ENCODE measurements around the gene SLC6A12. TPM values are rescaled to one million over a fixed set of nuclear protein-coding genes. Genes with fewer than 3 reads are reported as not detected.
A peak's percentile ranks its signal among the peaks of the same experiment; 100 is the strongest.
"Not testable (repeated sequence)": the region's sequence is repeated elsewhere in the genome, so short reads cannot be mapped to it uniquely, and the experiment has no call there.

SLC6A12 gene
- total and polyA plus RNA-seq, 3 experiments from 2014 or later: 0.16 to 0.37 TPM; not detected in 1

- Histone ChIP-seq H3K27ac (ENCODE audit: low read depth, low read length) (no peak overlapping the region), H3K27me3 (ENCODE audit: insufficient read depth, low read length, poor library complexity, severe bottlenecking) (peaks cover 4% of the 10 kb centered on the region), H3K4me1 (ENCODE audit: insufficient read depth, low read length) (no peaks in the 10 kb centered on the region), H3K9me3 (ENCODE audit: low read length) (no peaks in the 10 kb centered on the region), H3K4me3 (ENCODE audit: low read length) (no peak overlapping the region), H3K36me3 (ENCODE audit: insufficient read depth, low read length) (no peaks in the 10 kb centered on the region)
- H3K9me3 Mint-ChIP-seq: no peaks in the 10 kb centered on the region
- ChIA-PET CTCF (interaction anchor here (0.8 kb wide), 1 partner anchor 30 kb away, joined by 3 read pairs; no protein-coding TSS in a partner anchor), POLR2A (no interaction called here)
- no peaks in the 10 kb centered on the region for H3K36me3 Mint-ChIP-seq
- no peak for DNase-seq
- no peak overlapping the region for H3K4me3 Mint-ChIP-seq
- H3K4me1 Mint-ChIP-seq: peaks cover 0 to 5% (median under 1%) of the 10 kb centered on the region in 3 donors
- peaks cover 18 to 25% of the 10 kb centered on the region in 2 donors for H3K27me3 Mint-ChIP-seq
- H3K27ac Mint-ChIP-seq: no peak overlapping the region
Observed at GRCh38 chr12:218221-218620, 4.3 kb upstream of the SLC6A12 start.

DNA sequence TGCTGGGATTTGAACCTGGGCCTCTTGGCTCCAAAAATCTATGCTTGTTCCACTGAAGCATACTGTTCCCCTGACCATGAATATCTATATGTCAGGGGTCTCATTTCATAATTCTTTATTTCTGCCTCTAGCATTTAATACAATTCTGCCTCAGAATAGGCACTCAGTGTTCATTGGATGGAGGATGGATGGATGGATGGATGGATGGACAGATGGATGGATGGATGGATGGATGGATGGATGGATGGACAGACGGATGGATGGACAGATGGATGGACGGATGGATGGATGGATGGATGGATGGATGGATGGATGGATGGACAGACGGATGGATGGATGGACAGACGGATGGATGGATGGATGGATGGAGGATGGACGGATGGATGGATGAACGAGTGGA, 3.1 kb upstream of the SLC6A12 start:
- H3K4me1 Mint-ChIP-seq; H3K36me3 ChIP-seq (ENCODE audit: insufficient read depth, low read length); H3K36me3 Mint-ChIP-seq; POLR2A ChIA-PET; H3K9me3 ChIP-seq (ENCODE audit: low read length); H3K4me1 ChIP-seq (ENCODE audit: insufficient read depth, low read length); H3K4me3 ChIP-seq (ENCODE audit: low read length); H3K27ac Mint-ChIP-seq; CTCF ChIA-PET; H3K27ac ChIP-seq (ENCODE audit: low read depth, low read length); H3K4me3 Mint-ChIP-seq; H3K9me3 Mint-ChIP-seq; H3K27me3 ChIP-seq (ENCODE audit: insufficient read depth, low read length, poor library complexity, severe bottlenecking); DNase-seq: not testable (repeated sequence)
- peaks cover 21 to 29% of the 10 kb centered on the region in 2 donors for H3K27me3 Mint-ChIP-seq

GRCh38 chr12:215116-215515, 1.2 kb upstream of the SLC6A12 start:
- Histone ChIP-seq H3K9me3 (ENCODE audit: low read length) (no peaks in the 10 kb centered on the region), H3K27ac (ENCODE audit: low read depth, low read length) (no peak overlapping the region), H3K27me3 (ENCODE audit: insufficient read depth, low read length, poor library complexity, severe bottlenecking) (peaks cover 4% of the 10 kb centered on the region), H3K4me3 (ENCODE audit: low read length) (no peak overlapping the region), H3K4me1 (ENCODE audit: insufficient read depth, low read length) (no peaks in the 10 kb centered on the region), H3K36me3 (ENCODE audit: insufficient read depth, low read length) (no peaks in the 10 kb centered on the region)
- POLR2A ChIA-PET: no interaction called here
- no peak overlapping the region for H3K4me3 Mint-ChIP-seq
- H3K27ac Mint-ChIP-seq: no peak overlapping the region
- no peaks in the 10 kb centered on the region for H3K9me3 Mint-ChIP-seq
- no peaks in the 10 kb centered on the region for H3K36me3 Mint-ChIP-seq
- no peak for DNase-seq
- H3K27me3 Mint-ChIP-seq: peaks cover 32 to 42% of the 10 kb centered on the region in 2 donors
- CTCF ChIA-PET: no interaction called here
- peaks cover 3 to 5% (median 5%) of the 10 kb centered on the region in 3 donors for H3K4me1 Mint-ChIP-seq

GRCh38 chr12:213527-213932, 427 bp downstream of the SLC6A12 start:
- H3K4me3 Mint-ChIP-seq: no peak overlapping the region
- POLR2A ChIA-PET: no interaction called here
- Histone ChIP-seq H3K36me3 (ENCODE audit: insufficient read depth, low read length) (no peaks in the 10 kb centered on the region), H3K4me1 (ENCODE audit: insufficient read depth, low read length) (no peaks in the 10 kb centered on the region), H3K9me3 (ENCODE audit: low read length) (no peaks in the 10 kb centered on the region), H3K4me3 (ENCODE audit: low read length) (no peak overlapping the region), H3K27me3 (ENCODE audit: insufficient read depth, low read length, poor library complexity, severe bottlenecking) (peaks cover 4% of the 10 kb centered on the region), H3K27ac (ENCODE audit: low read depth, low read length) (no peak overlapping the region)
- H3K9me3 Mint-ChIP-seq: no peaks in the 10 kb centered on the region
- H3K36me3 Mint-ChIP-seq: no peaks in the 10 kb centered on the region
- no peak for DNase-seq
- H3K4me1 Mint-ChIP-seq: peaks cover 0 to 5% (median 3%) of the 10 kb centered on the region in 3 donors
- peaks cover 42 to 55% of the 10 kb centered on the region in 2 donors for H3K27me3 Mint-ChIP-seq
- no peak overlapping the region for H3K27ac Mint-ChIP-seq
- CTCF ChIA-PET: no interaction called here

DNA sequence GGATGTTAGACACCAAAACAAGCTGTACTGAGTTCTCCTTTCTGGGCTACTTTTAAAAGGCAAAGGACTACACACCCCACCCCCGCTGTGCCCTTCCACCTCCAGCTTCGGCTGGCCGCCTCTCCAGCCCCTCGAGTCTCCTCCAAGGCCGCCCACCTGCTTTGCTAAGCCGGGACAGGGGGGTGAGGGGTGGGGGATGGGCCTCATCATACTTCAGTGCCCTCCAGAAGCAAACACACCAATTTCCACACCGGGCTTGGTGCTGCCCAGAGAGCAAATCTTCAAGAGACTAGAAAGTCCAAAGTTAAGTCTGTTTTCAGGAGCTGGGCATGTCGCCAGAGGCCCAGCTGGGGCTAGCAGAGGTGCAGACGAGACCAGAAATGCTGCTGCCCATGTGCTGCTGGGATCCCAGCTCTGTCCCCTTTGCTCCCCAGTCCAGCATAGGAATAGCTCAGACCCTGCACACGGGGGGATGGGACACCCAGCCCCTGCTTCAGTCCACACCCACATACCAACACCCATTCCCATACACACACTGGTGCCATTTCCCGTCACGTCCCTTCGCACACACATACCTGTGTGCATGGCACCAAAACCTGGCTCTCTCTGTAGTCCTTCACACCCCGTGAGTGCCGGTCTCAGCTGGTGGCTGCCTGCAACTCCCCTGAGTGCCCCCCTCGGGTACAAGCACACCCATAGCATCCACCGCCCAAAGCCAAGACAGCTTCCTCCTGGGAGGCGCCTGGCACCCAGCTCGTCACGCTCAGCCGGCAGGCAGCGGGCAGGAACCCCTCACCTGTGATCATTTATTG, 1.0 kb downstream of the SLC6A12 start:
- peaks cover 0 to 5% (median 3%) of the 10 kb centered on the region in 3 donors for H3K4me1 Mint-ChIP-seq
- ChIA-PET CTCF (no interaction called here), POLR2A (no interaction called here)

DNA sequence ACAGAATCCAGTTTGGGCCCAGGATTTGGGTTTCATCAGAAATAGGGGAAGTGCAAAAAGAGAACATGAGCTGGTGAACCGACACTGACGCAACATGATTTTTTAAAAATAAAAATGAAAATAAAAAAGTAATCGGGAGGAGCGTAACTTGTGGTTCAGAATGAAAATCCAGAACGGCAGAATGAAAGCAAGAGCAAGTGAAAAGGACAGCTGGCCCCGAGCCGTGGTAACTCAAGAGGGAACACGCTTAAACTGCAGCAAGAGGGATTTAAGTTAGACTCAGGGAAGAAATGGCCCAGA, 1.6 kb downstream of the SLC6A12 start:
- DNase-seq: no peak
- Histone ChIP-seq H3K4me3 (ENCODE audit: low read length) (no peak overlapping the region), H3K27me3 (ENCODE audit: insufficient read depth, low read length, poor library complexity, severe bottlenecking) (peaks cover 4% of the 10 kb centered on the region), H3K9me3 (ENCODE audit: low read length) (no peaks in the 10 kb centered on the region), H3K27ac (ENCODE audit: low read depth, low read length) (no peak overlapping the region), H3K36me3 (ENCODE audit: insufficient read depth, low read length) (no peaks in the 10 kb centered on the region), H3K4me1 (ENCODE audit: insufficient read depth, low read length) (no peaks in the 10 kb centered on the region)
- Mint-ChIP-seq H3K4me3 (no peak overlapping the region), H3K27ac (peak overlapping the region in 1 of 8 donors; percentile 19), H3K4me1 (peaks cover 0 to 5% (median 3%) of the 10 kb centered on the region in 3 donors), H3K27me3 (peaks cover 49 to 64% of the 10 kb centered on the region in 2 donors), H3K9me3 (no peaks in the 10 kb centered on the region), H3K36me3 (no peaks in the 10 kb centered on the region)
- POLR2A ChIA-PET: no interaction called here
- CTCF ChIA-PET: no interaction called here

More for the DNA sequence above, 1.0 kb downstream of the SLC6A12 start:
- H3K36me3 ChIP-seq (ENCODE audit: insufficient read depth, low read length): no peaks in the 10 kb centered on the region
- Mint-ChIP-seq H3K9me3 (no peaks in the 10 kb centered on the region), H3K27me3 (peaks cover 45 to 61% of the 10 kb centered on the region in 2 donors), H3K4me3 (no peak overlapping the region), H3K36me3 (no peaks in the 10 kb centered on the region), H3K27ac (no peak overlapping the region)
- H3K27ac ChIP-seq (ENCODE audit: low read depth, low read length): no peak overlapping the region
- no peaks in the 10 kb centered on the region for H3K4me1 ChIP-seq (ENCODE audit: insufficient read depth, low read length)
- no peaks in the 10 kb centered on the region for H3K9me3 ChIP-seq (ENCODE audit: low read length)
- DNase-seq: no peak
- H3K27me3 ChIP-seq (ENCODE audit: insufficient read depth, low read length, poor library complexity, severe bottlenecking): peaks cover 4% of the 10 kb centered on the region
- no peak overlapping the region for H3K4me3 ChIP-seq (ENCODE audit: low read length)

GRCh38 chr12:211639-212414, 2.1 kb downstream of the SLC6A12 start:
- POLR2A ChIA-PET: no interaction called here
- Histone ChIP-seq H3K4me1 (ENCODE audit: insufficient read depth, low read length) (no peaks in the 10 kb centered on the region), H3K9me3 (ENCODE audit: low read length) (no peaks in the 10 kb centered on the region), H3K36me3 (ENCODE audit: insufficient read depth, low read length) (no peaks in the 10 kb centered on the region), H3K27ac (ENCODE audit: low read depth, low read length) (no peak overlapping the region), H3K4me3 (ENCODE audit: low read length) (no peak overlapping the region), H3K27me3 (ENCODE audit: insufficient read depth, low read length, poor library complexity, severe bottlenecking) (peaks cover 4% of the 10 kb centered on the region)
- Mint-ChIP-seq H3K27me3 (peaks cover 49 to 66% of the 10 kb centered on the region in 2 donors), H3K4me3 (no peak overlapping the region), H3K36me3 (no peaks in the 10 kb centered on the region), H3K4me1 (peaks cover 0 to 5% (median 3%) of the 10 kb centered on the region in 3 donors), H3K27ac (peak overlapping the region in 2 of 8 donors; percentile 19 to 32), H3K9me3 (no peaks in the 10 kb centered on the region)
- CTCF ChIA-PET: no interaction called here
- DNase-seq: no peak

GRCh38 chr12:211142-211465, 2.9 kb downstream of the SLC6A12 start:
- ChIA-PET POLR2A (no interaction called here), CTCF (no interaction called here)
- Mint-ChIP-seq H3K9me3 (no peaks in the 10 kb centered on the region), H3K4me3 (no peak overlapping the region), H3K4me1 (peaks cover 0 to 5% (median 3%) of the 10 kb centered on the region in 3 donors), H3K27ac (no peak overlapping the region), H3K27me3 (peaks cover 49 to 70% of the 10 kb centered on the region in 2 donors), H3K36me3 (no peaks in the 10 kb centered on the region)
- no peak overlapping the region for H3K4me3 ChIP-seq (ENCODE audit: low read length)
- H3K36me3 ChIP-seq (ENCODE audit: insufficient read depth, low read length): no peaks in the 10 kb centered on the region
- no peak overlapping the region for H3K27ac ChIP-seq (ENCODE audit: low read depth, low read length)
- H3K4me1 ChIP-seq (ENCODE audit: insufficient read depth, low read length): no peaks in the 10 kb centered on the region
- peaks cover 4% of the 10 kb centered on the region for H3K27me3 ChIP-seq (ENCODE audit: insufficient read depth, low read length, poor library complexity, severe bottlenecking)
- no peak for DNase-seq
- no peaks in the 10 kb centered on the region for H3K9me3 ChIP-seq (ENCODE audit: low read length)
